GM20000 (cell line): ENCODE measurements around the gene RAB27B.
"Not testable (repeated sequence)": the region's sequence is repeated elsewhere in the genome, so short reads cannot be mapped to it uniquely, and the experiment has no call there.

Experiments
- DNase-seq: peaks from one replicate; pipeline ENCODE4 v3.0.0; 2012; ENCODE audit warnings: low spot score
- CTCF ChIP-seq: IDR thresholded peaks from 2 replicates; pipeline ENCODE4 v1.5.1; 2012; ENCODE audit warnings: mild to moderate bottlenecking, control low read depth; ENCODE audit errors: extremely low read depth, missing control alignments

Gene RAB27B

GRCh38 chr18:54852780-54853675 is 24.8 kb downstream of the RAB27B start:
- no peak for TF ChIP-seq CTCF

GRCh38 chr18:54855050-54855449 is 26.8 kb downstream of the RAB27B start:
- not testable (repeated sequence) for DNase-seq

More at GRCh38 chr18:54852780-54853675, 24.8 kb downstream of the RAB27B start:
- DNase-seq, result no peak

DNA sequence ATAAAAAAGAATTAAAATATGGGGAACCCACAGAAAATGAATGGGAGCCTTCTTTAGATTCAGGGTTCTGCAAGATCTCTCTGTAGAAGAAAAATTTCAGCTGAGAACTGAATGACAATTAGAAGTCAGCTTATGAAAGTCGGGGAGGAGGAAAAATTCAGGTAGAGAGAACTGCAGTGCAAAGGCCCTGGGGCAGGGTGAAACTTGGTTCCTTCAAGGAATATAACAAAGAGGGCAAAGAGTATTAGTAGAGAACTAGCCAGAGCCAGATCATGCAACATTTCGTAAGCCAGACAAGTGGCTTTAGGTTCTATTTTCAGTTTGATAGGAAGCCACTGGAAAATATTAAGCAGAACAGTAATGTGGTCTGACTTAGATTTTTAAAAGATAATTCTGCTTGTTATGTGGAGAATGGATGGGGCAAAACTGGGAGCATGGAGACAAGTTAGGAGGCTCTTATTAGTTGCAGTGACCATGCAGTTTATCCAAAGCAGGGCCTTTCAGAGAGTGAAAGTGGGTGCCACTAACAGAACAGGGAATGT is 27.9 kb downstream of the RAB27B start:
- DNase-seq, result no peak
- TF ChIP-seq CTCF, result no peak

GRCh38 chr18:54857499-54857898 is 29.2 kb downstream of the RAB27B start:
- no peak for DNase-seq
- no peak for TF ChIP-seq CTCF

DNA sequence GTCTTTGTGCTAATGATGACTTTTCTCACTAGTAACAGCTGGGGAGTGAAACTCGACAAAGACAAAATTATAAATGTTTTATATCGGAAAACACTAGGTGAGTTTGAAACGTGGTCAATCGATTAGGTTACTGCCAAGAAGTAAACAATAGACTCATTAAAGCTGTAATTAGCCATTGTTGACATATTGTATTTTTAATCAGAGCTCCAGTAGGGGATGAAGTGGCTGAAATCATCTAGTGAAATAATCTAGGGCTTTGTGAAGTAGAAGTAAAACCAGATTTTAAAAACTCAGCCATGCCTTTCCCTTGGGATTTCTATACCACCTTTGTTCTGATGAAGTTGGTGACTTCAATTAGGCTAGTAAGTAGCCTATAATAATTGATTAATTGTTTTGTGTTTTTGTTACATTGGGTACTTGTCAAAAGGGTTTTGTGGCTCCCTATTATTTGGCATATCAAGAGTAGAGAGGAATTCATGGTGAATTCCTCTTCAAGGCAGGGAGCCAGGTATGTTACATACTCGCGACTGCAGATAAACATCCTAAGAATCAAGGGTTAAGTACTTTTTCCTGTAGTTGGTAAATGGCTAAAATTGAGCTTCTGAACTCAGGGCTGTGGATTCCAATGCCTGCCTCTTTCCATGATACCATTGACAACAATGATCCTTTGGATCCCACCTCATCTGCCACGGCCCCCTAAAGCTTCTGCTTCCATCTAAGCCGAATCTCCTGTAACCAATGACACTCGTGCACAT is 31.6 kb downstream of the RAB27B start:
- no peak for TF ChIP-seq CTCF
- no peak for DNase-seq

DNA sequence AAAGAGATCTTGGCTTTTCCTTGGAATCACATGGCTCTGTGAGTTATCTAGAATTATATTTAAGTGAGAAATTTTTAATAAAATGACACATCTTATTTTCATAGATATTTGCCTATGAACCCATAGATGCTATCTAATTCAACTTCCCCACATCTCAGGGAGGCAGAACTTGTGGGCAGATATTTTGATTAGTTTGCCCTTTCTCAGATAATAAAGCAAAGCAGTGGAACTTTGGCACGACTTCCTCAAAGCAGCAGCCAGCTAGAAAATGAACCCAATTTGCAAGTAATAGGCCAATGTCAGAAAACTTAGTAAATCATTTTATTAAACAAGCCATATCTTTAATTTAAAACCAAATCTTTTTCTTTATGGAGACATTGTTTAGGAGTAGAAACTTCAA is 32.7 kb downstream of the RAB27B start:
- DNase-seq, result no peak
- TF ChIP-seq CTCF, result no peak

DNA sequence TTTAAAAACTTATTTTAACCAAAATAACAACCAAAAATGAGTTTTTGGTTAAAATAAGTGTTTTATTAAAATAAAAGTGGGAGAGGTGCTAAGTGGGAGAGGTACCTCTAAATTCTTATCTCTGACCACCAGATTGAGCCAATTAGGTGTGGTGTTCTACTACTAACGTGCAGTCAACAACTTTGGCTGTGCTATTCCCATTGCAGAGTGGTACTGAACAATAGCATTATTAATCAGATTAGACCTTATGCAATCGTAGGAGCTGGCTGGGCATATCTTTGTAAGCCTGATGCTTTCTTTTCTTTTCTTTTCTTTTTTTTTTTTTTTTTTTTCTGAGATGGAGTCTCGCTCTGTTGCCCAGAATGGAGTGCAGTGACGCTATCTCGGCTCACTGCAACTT is 38.9 kb downstream of the RAB27B start:
- DNase-seq, result no peak
- TF ChIP-seq CTCF, result no peak
